NCI-H748 treated with DMSO at 0.1 percent for 48 hours (cell line): ENCODE results near the gene PGBD2.
A peak's percentile ranks its signal among the peaks of the same experiment; 100 is the strongest.
"Not testable (repeated sequence)": the region's sequence is repeated elsewhere in the genome, so short reads cannot be mapped to it uniquely, and the experiment has no call there.

Experiments used
- DNase-seq: peaks from one replicate; lab custom pipeline; 2025; lab: John Stamatoyannopoulos, UW

The PGBD2 gene

GRCh38 chr1:248906009-248906752, at the start of gene PGBD2:
Gene PGBD2, plus strand, starts transcription at chr1:248906235. Its CDS starts 7,628 bp downstream, at chr1:248913863.
- DNase-seq: peak; percentile 83

- DNase-seq: no peak
Observed at GRCh38 chr1:248857201-248857600, 48.8 kb upstream of the PGBD2 start.

DNA sequence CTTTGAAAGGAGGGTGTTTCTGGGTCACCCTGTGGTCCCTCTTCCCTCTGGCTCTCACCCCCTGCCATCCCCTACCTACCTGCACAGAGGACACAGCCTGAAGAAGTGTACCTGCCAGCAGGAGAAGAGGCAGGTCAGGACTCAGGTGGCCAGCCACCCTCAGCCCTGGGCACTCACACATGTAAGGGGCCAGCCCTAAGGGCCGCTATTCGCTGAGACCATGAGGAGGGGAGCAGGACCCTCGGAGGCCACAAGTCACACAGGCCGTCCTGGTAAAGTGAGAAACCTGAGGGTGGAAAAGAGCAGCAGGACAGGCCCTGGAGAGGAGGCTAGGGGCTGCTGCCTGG, 48.3 kb upstream of the PGBD2 start:
- no peak for DNase-seq

GRCh38 chr1:248858096-248858890, 47.7 kb upstream of the PGBD2 start:
- peak; percentile 2 for DNase-seq

- DNase-seq: peak; percentile 58
Observed at GRCh38 chr1:248858891-248859889, 46.8 kb upstream of the PGBD2 start, which contains the start of gene ZNF692. Gene ZNF692, minus strand, starts transcription at chr1:248859085. Its CDS starts 776 bp downstream, at chr1:248858309.

DNA sequence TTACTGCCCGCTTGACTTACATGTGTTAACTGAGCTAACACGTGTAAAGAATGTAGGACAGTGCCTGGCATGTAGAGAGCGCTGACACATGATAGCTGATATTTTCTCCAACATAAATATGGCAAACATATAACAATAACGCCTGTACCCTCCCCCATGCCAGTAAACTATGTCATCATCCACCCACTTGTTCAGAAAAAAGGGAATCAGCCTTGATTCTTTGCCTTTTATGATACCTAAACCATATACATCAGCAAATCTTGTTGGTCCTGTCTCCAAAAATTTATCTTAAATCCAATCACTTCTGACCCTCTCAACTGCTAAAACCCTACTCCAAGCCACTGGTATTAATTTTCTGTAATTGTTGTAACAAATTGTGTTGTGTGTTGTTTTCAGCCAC, 46.0 kb upstream of the PGBD2 start:
- no peak for DNase-seq

DNA sequence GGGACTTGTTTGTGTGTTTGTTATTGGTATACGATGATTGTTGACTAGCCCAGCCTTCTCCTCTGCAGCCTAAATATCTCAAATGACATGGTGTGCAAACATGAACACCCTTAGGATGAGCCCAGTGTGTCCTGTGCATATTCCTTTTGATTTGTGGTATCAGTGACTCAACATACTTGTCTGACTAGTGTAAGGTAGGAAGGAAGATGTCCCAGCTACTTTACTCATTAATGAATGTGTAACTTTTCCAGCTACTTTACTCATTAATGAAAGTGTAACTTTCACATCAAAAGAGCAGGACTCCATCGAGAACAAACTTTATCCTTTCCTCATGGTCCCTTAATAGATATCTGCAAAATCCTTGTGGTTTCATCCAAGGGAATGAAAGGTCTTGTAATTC, 44.4 kb upstream of the PGBD2 start:
- no peak for DNase-seq

GRCh38 chr1:248862695-248862997, 43.4 kb upstream of the PGBD2 start:
- no peak for DNase-seq

DNA sequence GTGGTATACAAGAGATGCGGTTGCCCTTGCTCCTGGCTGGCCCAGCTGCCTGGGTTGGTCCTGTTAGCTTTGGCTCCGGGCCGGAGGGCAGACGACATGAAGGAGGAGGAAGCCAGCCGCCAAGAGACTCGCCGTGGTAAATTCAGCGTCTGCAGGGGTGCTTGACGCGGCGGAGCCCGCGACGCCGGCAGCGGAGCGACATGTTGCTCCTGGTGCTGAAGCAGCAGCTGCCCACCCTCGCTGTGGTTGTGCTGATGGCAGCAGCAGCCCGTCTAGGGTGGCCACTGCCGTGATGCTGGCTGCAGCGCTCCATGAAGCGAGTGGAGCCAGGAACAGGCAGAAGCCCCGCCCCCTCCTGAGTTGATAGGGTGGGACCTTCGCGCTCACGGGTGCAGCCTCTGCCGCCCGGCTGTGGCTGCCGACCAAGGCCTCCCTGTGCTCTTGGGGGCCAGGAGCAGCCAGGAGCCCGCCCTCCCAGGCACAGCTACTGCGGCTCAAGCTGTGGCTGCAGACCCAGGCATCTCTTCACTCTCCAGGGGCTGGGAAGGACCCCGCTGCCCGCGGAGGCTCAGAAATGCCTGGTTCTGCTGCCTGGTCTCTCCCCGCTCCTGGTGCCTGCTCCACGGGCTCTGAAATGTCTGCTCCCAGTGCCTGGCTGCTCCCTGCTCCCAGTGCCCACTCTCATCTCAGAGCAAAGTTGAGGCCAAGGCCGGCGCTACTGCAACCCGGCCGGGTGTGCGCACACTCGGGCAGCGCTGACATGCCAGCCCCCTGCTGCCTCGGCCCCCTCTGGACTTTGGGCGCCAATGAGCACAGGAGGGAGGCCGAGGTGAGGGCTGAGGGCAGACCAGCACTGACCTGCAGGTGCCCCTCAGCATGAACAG, 42.8 kb upstream of the PGBD2 start:
- peak; percentile 51 for DNase-seq

DNA sequence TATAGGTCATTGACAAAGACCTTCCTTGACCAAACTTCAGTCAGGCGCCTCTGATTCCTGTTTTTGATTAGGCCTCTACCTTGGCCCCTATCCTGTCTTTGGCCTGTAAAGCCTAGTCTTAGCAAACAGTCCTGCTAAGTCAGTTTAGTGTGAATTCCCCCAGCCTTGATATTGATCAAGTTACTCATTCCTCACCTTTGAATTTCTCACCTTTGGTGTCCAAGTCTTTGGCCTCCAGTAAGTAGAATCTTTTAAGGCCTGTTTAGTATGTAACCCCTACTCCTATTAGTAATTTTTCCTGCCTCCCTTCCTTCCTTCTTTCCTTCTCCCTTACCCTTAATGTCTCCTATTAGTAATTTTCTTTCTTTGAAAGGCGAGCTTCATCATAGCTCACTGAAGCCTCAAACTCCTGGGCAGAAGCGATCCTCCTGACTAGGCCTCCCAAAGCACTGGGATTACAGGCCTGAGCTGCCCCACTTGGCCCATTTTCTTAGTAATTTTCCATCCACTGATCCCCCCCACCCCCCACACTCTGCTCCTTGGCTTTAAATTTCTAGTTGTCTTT, 34.1 kb upstream of the PGBD2 start:
- DNase-seq: no peak

GRCh38 chr1:248872752-248873408, 33.2 kb upstream of the PGBD2 start:
- peak; percentile 72 for DNase-seq

- peak; percentile 91 for DNase-seq
Observed at GRCh38 chr1:248873409-248873992, 32.5 kb upstream of the PGBD2 start.

GRCh38 chr1:248873993-248874533, 32.0 kb upstream of the PGBD2 start:
- DNase-seq: peak; percentile 85

- no peak for DNase-seq
Observed at GRCh38 chr1:248881261-248881660, 24.8 kb upstream of the PGBD2 start.

DNA sequence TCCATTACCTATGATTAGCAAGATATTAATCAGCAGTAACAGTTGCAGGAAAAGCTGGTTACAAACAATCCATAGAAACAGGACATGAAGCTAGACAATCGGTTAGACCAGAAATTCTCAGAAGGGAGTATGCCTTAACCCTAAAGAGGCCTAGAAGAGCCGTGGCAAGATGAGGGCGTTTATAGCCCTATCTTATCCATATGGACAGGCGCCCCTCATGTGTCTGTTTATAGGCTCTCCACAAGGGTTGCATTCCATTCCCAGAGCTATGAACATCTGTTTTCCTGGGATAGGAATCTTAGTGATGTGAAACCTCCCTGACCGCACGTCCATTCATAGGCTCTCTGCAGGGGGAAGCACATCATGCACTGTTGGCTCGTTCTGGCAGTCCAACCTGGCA, 23.6 kb upstream of the PGBD2 start:
- DNase-seq: not testable (repeated sequence)

- no peak for DNase-seq
Observed at GRCh38 chr1:248884632-248885295, 21.3 kb upstream of the PGBD2 start.

GRCh38 chr1:248885646-248886045, 20.4 kb upstream of the PGBD2 start:
- DNase-seq: no peak

GRCh38 chr1:248886237-248886895, 19.7 kb upstream of the PGBD2 start:
- DNase-seq: no peak

DNA sequence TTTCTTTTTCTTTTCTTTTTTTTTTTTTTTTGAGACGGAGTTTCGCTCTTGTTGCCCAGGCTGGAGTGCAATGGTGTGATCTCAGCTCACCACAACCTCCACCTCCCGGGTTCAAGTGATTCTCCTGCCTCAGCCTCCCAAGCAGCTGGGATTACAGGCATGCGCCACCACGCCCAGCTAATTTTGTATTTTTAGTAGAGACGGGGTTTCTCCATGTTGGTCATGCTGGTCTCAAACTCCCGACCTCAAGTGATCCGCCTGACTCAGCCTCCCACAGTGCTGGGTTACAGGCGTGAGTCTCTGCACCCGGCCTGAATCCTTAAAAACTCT, 16.2 kb upstream of the PGBD2 start:
- not testable (repeated sequence) for DNase-seq
